ENCODE results near the gene MAN1C1.

MAN1C1 gene

GRCh38 chr1:25610822-25611630 is 5.6 kb upstream of the MAN1C1 start:
- Mint-ChIP-seq H3K27me3 (peaks cover 8% of the 10 kb centered on the region), H3K9me3 (no peaks in the 10 kb centered on the region), H3K4me3 (no peak overlapping the region), H3K36me3 (ENCODE audit: insufficient read depth) (peaks cover 2% of the 10 kb centered on the region), H3K4me1 (peaks cover 30% of the 10 kb centered on the region), H3K27ac (ENCODE audit: low read depth) (no peak overlapping the region)
- DNase-seq (ENCODE audit: low spot score in 2 of 2): no peak
- ATAC-seq (replicated peaks; ENCODE audit: extremely low read depth, poor library complexity, severe bottlenecking): no peak

- no peaks in the 10 kb centered on the region for H3K9me3 Mint-ChIP-seq
- ATAC-seq (replicated peaks; ENCODE audit: extremely low read depth, poor library complexity, severe bottlenecking): no peak
- no peak for DNase-seq (ENCODE audit: low spot score in 2 of 2)
- peaks cover 30% of the 10 kb centered on the region for H3K4me1 Mint-ChIP-seq
- H3K27me3 Mint-ChIP-seq: peaks cover 8% of the 10 kb centered on the region
- peak overlapping the region; percentile 60 for H3K27ac Mint-ChIP-seq (ENCODE audit: low read depth)
- no peak overlapping the region for H3K4me3 Mint-ChIP-seq
- peaks cover 5% of the 10 kb centered on the region for H3K36me3 Mint-ChIP-seq (ENCODE audit: insufficient read depth)
Measured at GRCh38 chr1:25611843-25612242, 4.7 kb upstream of the MAN1C1 start.

- H3K27ac Mint-ChIP-seq (ENCODE audit: low read depth): peak overlapping the region; percentile 60
- H3K27me3 Mint-ChIP-seq: peaks cover 8% of the 10 kb centered on the region
- no peak overlapping the region for H3K4me3 Mint-ChIP-seq
- H3K36me3 Mint-ChIP-seq (ENCODE audit: insufficient read depth): peaks cover 7% of the 10 kb centered on the region
- H3K9me3 Mint-ChIP-seq: no peaks in the 10 kb centered on the region
- peaks cover 30% of the 10 kb centered on the region for H3K4me1 Mint-ChIP-seq
- DNase-seq (ENCODE audit: low spot score in 2 of 2): no peak
- no peak for ATAC-seq (replicated peaks; ENCODE audit: extremely low read depth, poor library complexity, severe bottlenecking)
Measured at GRCh38 chr1:25612421-25612820, 4.2 kb upstream of the MAN1C1 start.

- H3K27ac Mint-ChIP-seq (ENCODE audit: low read depth): no peak overlapping the region
- no peak for DNase-seq (ENCODE audit: low spot score in 2 of 2)
- ATAC-seq (replicated peaks; ENCODE audit: extremely low read depth, poor library complexity, severe bottlenecking): no peak
- peaks cover 31% of the 10 kb centered on the region for H3K4me1 Mint-ChIP-seq
- H3K4me3 Mint-ChIP-seq: no peak overlapping the region
- no peaks in the 10 kb centered on the region for H3K9me3 Mint-ChIP-seq
- peaks cover 8% of the 10 kb centered on the region for H3K27me3 Mint-ChIP-seq
- peaks cover 8% of the 10 kb centered on the region for H3K36me3 Mint-ChIP-seq (ENCODE audit: insufficient read depth)
Measured at GRCh38 chr1:25613091-25613490, 3.5 kb upstream of the MAN1C1 start.

GRCh38 chr1:25614501-25615171 is 2.0 kb upstream of the MAN1C1 start:
- Mint-ChIP-seq H3K27ac (ENCODE audit: low read depth) (peak overlapping the region; percentile 5), H3K4me3 (peak overlapping the region; percentile 68), H3K4me1 (peaks cover 40% of the 10 kb centered on the region), H3K27me3 (peaks cover 8% of the 10 kb centered on the region), H3K36me3 (ENCODE audit: insufficient read depth) (peaks cover 16% of the 10 kb centered on the region), H3K9me3 (no peaks in the 10 kb centered on the region)
- DNase-seq (ENCODE audit: low spot score in 2 of 2) (peak in 1 of 2 donors; percentile 12), ATAC-seq (replicated peaks; ENCODE audit: extremely low read depth, poor library complexity, severe bottlenecking) (peak; percentile 21)

DNA sequence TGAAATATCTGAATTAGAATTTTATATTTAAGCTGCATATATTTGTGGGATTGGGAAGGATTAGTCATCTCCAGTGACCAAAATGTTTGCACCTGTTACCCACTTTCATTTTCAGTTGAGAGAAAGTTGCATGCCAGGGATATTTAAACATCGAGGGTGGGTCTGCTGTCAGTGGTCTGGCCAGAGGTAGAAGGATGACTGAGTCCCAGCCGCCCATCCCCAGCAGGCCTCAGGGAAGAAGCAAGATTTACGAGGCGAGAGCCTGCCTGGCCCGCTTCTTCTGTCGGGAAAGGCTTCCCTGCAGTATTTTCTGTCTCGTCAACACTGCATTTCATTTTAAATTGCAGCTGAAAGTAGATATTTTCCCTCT is 1.4 kb upstream of the MAN1C1 start:
- peaks cover 16% of the 10 kb centered on the region for H3K36me3 Mint-ChIP-seq (ENCODE audit: insufficient read depth)
- H3K4me1 Mint-ChIP-seq: peaks cover 46% of the 10 kb centered on the region
- H3K4me3 Mint-ChIP-seq: peak overlapping the region; percentile 68
- no peak for ATAC-seq (replicated peaks; ENCODE audit: extremely low read depth, poor library complexity, severe bottlenecking)
- no peak for DNase-seq (ENCODE audit: low spot score in 2 of 2)
- no peaks in the 10 kb centered on the region for H3K9me3 Mint-ChIP-seq
- peaks cover 8% of the 10 kb centered on the region for H3K27me3 Mint-ChIP-seq
- no peak overlapping the region for H3K27ac Mint-ChIP-seq (ENCODE audit: low read depth)

- Mint-ChIP-seq H3K4me3 (peak overlapping the region; percentile 68), H3K4me1 (peaks cover 50% of the 10 kb centered on the region), H3K27ac (ENCODE audit: low read depth) (no peak overlapping the region), H3K27me3 (peaks cover 8% of the 10 kb centered on the region), H3K9me3 (no peaks in the 10 kb centered on the region), H3K36me3 (ENCODE audit: insufficient read depth) (peaks cover 16% of the 10 kb centered on the region)
- no peak for DNase-seq (ENCODE audit: low spot score in 2 of 2)
- ATAC-seq (replicated peaks; ENCODE audit: extremely low read depth, poor library complexity, severe bottlenecking): peak; percentile 10
Measured at GRCh38 chr1:25615563-25616094, 962 bp upstream of the MAN1C1 start.

DNA sequence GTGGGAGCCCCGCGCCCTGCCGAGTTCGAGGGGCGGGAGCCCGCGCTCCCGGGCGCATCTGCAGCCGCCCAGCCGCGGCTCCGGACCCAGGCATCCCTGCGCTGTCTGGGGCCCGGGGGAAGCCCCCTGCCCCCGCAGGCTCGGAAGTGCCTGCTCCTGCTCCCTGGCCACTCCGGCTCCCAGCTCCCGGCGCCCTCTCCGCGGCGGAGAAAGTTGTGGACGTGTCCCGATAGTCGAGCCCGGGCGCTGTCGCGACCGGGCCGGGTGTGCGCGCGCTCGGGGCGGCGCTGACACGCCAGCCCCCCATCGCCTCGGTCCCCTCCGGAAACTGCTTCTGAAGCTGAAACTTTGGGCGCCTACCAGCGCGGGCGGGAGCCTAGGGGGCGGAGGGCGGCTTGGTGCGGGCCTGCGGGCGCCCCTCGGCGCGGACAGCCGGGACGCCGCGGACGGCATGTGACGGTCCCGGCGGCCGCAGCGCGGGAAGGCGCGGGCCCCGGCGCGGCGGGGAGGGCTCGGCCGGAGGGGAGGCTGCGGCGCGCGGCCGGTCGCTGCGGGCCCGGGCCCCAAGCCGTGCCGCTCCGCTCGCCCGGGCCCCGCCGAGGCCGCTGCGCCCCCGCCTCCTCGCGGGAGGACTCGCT is 515 bp downstream of the MAN1C1 start:
- Mint-ChIP-seq H3K4me3 (peak overlapping the region; percentile 95), H3K36me3 (ENCODE audit: insufficient read depth) (peaks cover 16% of the 10 kb centered on the region), H3K4me1 (peaks cover 62% of the 10 kb centered on the region), H3K27me3 (peaks cover 5% of the 10 kb centered on the region), H3K9me3 (no peaks in the 10 kb centered on the region), H3K27ac (ENCODE audit: low read depth) (no peak overlapping the region)
- DNase-seq (ENCODE audit: low spot score in 2 of 2) (no peak), ATAC-seq (replicated peaks; ENCODE audit: extremely low read depth, poor library complexity, severe bottlenecking) (no peak)

DNA sequence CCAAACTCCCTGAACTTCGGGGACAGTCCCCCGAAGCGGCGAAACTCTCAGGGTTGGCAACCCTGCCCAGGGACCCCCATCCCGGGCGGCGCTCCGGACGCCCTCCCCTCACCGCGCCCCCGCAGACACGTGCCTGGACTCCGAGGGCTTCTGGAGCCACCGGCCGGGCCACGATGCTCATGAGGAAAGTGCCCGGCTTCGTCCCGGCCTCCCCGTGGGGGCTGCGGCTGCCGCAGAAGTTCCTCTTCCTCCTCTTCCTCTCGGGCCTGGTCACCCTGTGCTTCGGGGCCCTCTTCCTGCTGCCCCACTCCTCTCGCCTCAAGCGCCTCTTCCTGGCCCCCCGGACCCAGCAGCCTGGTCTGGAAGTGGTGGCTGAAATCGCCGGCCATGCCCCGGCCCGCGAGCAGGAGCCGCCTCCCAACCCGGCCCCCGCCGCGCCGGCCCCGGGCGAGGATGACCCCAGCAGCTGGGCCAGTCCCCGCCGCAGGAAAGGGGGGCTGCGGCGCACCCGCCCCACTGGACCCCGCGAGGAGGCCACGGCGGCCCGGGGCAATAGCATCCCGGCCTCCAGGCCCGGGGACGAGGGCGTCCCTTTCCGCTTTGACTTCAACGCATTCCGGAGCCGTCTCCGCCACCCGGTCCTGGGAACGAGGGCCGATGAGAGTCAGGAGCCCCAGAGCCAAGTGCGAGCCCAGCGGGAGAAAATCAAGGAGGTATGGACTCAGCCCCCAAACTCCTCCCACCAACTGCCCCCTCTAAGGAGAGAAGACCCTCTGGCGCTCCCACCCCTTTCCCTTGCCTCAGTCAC is 1.2 kb downstream of the MAN1C1 start:
- Mint-ChIP-seq H3K27ac (ENCODE audit: low read depth) (peak overlapping the region; percentile 94), H3K9me3 (no peaks in the 10 kb centered on the region)
- no peak for ATAC-seq (replicated peaks; ENCODE audit: extremely low read depth, poor library complexity, severe bottlenecking)

DNA sequence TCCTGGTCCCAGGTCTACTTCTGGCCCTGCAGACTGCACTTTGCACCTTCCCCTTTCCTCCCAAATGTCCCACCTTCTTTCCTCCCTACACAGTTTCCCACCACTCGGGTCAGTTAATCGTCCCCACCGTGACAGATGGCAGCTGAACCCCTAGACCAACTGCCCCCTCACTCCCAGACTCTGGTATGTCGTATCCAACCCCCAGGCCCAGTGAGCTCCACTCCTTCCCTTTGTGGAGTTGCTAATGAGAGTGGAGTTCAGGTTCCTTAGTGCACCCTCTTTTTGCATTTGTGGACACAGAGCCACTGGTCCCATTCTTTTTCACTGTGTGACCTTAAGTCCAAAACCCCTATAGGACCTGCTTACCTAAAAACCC is 1.8 kb downstream of the MAN1C1 start:
- Mint-ChIP-seq H3K4me1 (peaks cover 74% of the 10 kb centered on the region), H3K36me3 (ENCODE audit: insufficient read depth) (peaks cover 16% of the 10 kb centered on the region), H3K27ac (ENCODE audit: low read depth) (peak overlapping the region; percentile 94), H3K27me3 (no peaks in the 10 kb centered on the region), H3K4me3 (peak overlapping the region; percentile 95), H3K9me3 (no peaks in the 10 kb centered on the region)
- ATAC-seq (replicated peaks; ENCODE audit: extremely low read depth, poor library complexity, severe bottlenecking) (no peak), DNase-seq (ENCODE audit: low spot score in 2 of 2) (no peak)

More for the DNA sequence above, 1.2 kb downstream of the MAN1C1 start:
- DNase-seq (ENCODE audit: low spot score in 2 of 2): no peak
- Mint-ChIP-seq H3K36me3 (ENCODE audit: insufficient read depth) (peaks cover 16% of the 10 kb centered on the region), H3K4me3 (peak overlapping the region; percentile 95), H3K4me1 (peaks cover 68% of the 10 kb centered on the region), H3K27me3 (no peaks in the 10 kb centered on the region)

GRCh38 chr1:25619101-25619890 is 2.7 kb downstream of the MAN1C1 start:
- peak in 1 of 2 donors; percentile 9 for DNase-seq (ENCODE audit: low spot score in 2 of 2)
- peaks cover 79% of the 10 kb centered on the region for H3K4me1 Mint-ChIP-seq
- no peak for ATAC-seq (replicated peaks; ENCODE audit: extremely low read depth, poor library complexity, severe bottlenecking)
- no peaks in the 10 kb centered on the region for H3K9me3 Mint-ChIP-seq
- no peaks in the 10 kb centered on the region for H3K27me3 Mint-ChIP-seq
- peaks cover 16% of the 10 kb centered on the region for H3K36me3 Mint-ChIP-seq (ENCODE audit: insufficient read depth)
- H3K27ac Mint-ChIP-seq (ENCODE audit: low read depth): peak overlapping the region; percentile 94
- H3K4me3 Mint-ChIP-seq: peak overlapping the region; percentile 95

All from central memory CD8-positive, alpha-beta T cell (primary cell).